ENCODE measurements around the gene TPM3.
"Not testable (repeated sequence)": the region's sequence is repeated elsewhere in the genome, so short reads cannot be mapped to it uniquely, and the experiment has no call there.

The TPM3 gene

GRCh38 chr1:154208677-154209388 is 16.9 kb upstream of the TPM3 start:
- ChIA-PET CTCF (interaction anchor here (1.0 to 2.6 kb wide), 4 partner anchors 10 to 126 kb away, joined by 3 to 23 read pairs (median 4); no protein-coding TSS in a partner anchor), POLR2A (interaction anchor here (2.0 kb wide), 1 partner anchor 12 kb away, joined by 6 read pairs; the partner anchor contains the start of gene UBAP2L)
- no peak for DNase-seq (ENCODE audit: low read depth, low spot score)
- H3K4me3 ChIP-seq (ENCODE audit: low read depth, low read length) = no peak overlapping the region
- TF ChIP-seq, protein P1, sequence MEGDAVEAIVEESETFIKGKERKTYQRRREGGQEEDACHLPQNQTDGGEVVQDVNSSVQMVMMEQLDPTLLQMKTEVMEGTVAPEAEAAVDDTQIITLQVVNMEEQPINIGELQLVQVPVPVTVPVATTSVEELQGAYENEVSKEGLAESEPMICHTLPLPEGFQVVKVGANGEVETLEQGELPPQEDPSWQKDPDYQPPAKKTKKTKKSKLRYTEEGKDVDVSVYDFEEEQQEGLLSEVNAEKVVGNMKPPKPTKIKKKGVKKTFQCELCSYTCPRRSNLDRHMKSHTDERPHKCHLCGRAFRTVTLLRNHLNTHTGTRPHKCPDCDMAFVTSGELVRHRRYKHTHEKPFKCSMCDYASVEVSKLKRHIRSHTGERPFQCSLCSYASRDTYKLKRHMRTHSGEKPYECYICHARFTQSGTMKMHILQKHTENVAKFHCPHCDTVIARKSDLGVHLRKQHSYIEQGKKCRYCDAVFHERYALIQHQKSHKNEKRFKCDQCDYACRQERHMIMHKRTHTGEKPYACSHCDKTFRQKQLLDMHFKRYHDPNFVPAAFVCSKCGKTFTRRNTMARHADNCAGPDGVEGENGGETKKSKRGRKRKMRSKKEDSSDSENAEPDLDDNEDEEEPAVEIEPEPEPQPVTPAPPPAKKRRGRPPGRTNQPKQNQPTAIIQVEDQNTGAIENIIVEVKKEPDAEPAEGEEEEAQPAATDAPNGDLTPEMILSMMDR (IDR thresholded peaks at IDR 0.05; ENCODE audit: insufficient read depth, low read length, missing control alignments) = no peak

DNA sequence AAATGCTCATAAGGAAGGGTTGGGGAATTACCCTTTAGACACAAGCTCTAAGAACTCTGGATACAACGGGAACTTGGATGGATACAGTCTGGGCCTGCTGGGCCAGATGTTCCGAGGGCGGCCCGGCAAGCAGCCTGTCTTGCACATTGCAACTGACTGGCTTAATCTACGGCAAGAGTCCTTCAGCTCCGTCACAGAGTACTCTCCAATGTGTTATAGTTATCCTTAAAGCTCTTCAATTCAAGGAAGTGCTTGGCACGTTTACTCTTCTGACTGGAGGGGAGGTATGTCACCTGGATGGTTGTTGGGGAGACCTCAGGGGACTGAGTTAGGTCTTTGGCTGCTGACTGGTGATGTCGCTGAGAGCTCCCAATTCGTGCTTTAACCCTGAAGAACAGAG is 15.4 kb upstream of the TPM3 start:
- no peak overlapping the region for H3K4me3 ChIP-seq (ENCODE audit: low read depth, low read length)
- ChIA-PET POLR2A (interaction anchor here (2.0 kb wide), 1 partner anchor 13 kb away, joined by 6 read pairs; the partner anchor contains the start of gene UBAP2L), CTCF (interaction anchor here (1.2 to 2.6 kb wide), 3 partner anchors 9 to 12 kb away, joined by 5 to 23 read pairs (median 6); no protein-coding TSS in a partner anchor)
- DNase-seq (ENCODE audit: low read depth, low spot score) = no peak
- TF ChIP-seq, protein P1 (IDR thresholded peaks at IDR 0.05; ENCODE audit: insufficient read depth, low read length, missing control alignments) = no peak

DNA sequence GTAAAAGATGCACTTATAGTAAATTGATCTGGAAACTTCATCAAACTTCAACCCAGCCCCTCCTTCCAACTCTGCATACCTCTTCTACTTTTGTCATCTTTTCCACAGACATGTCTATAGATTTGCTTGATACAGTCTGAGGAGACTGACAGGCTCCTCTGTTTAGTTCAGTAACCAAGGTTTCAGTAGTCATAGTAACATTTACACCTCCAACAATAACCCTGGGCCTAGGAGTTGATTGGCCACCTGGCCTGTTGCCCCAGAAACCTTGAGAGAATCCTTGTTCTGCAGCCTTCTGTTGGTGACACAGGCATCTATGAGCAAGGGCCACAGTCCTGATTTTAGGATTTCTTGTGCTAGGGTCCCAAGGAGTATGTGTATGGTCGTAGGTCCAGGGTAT is 14.3 kb upstream of the TPM3 start, which contains the start of gene CFAP141:
CFAP141 (minus strand) TSS at position 138 of the 400 bp plus-strand sequence; CDS start at position 112, 26 bp downstream.
- CTCF ChIA-PET = no interaction called here
- TF ChIP-seq, protein P1 (IDR thresholded peaks at IDR 0.05; ENCODE audit: insufficient read depth, low read length, missing control alignments) = no peak
- no peak within 1 kb of the TSS for H3K4me3 ChIP-seq (ENCODE audit: low read depth, low read length)
- DNase-seq (ENCODE audit: low read depth, low spot score) = no peak
- POLR2A ChIA-PET = no interaction called here

GRCh38 chr1:154205778-154206177 is 13.9 kb upstream of the TPM3 start:
- POLR2A ChIA-PET; CTCF ChIA-PET; H3K4me3 ChIP-seq (ENCODE audit: low read depth, low read length); DNase-seq (ENCODE audit: low read depth, low spot score): not testable (repeated sequence)

DNA sequence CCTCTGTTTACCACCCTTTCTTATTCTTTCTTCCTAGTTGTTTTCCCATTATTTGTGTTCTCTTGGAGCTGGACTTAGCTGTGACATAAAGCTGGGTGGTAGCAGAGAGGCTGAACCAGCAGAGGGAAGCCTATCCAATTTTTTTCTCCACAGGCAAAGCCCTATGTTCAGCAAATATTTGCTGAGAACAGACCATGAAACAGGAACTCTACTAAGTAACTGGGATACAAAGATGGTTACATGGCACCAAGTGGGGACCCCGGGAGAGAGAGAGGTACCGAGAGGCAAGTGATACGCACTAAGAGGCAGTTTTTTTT is 7.6 kb upstream of the TPM3 start:
- POLR2A ChIA-PET = interaction anchor here (0.6 kb wide), 1 partner anchor 204 kb away, joined by 3 read pairs; no protein-coding TSS in a partner anchor
- no peak for DNase-seq (ENCODE audit: low read depth, low spot score)
- CTCF ChIA-PET = interaction anchor here (0.6 to 3.8 kb wide), 23 partner anchors 8 to 269 kb away, joined by 3 to 30 read pairs (median 4); partner anchors contain the start of genes ATP8B2, HAX1 and UBAP2L
- H3K4me3 ChIP-seq (ENCODE audit: low read depth, low read length) = no peak overlapping the region
- TF ChIP-seq, protein P1 (IDR thresholded peaks at IDR 0.05; ENCODE audit: insufficient read depth, low read length, missing control alignments) = peak; percentile 8

- no peak for DNase-seq (ENCODE audit: low read depth, low spot score)
- TF ChIP-seq, protein P1 (IDR thresholded peaks at IDR 0.05; ENCODE audit: insufficient read depth, low read length, missing control alignments) = peak; percentile 51
- H3K4me3 ChIP-seq (ENCODE audit: low read depth, low read length) = no peak overlapping the region
- ChIA-PET POLR2A (interaction anchor here (0.6 kb wide), 1 partner anchor 204 kb away, joined by 3 read pairs; no protein-coding TSS in a partner anchor), CTCF (interaction anchor here (0.6 to 3.8 kb wide), 26 partner anchors 8 to 269 kb away, joined by 3 to 30 read pairs (median 4); partner anchors contain the start of genes ATP8B2, HAX1 and UBAP2L)
Measured at GRCh38 chr1:154198756-154199562, 7.1 kb upstream of the TPM3 start.

All from AG04449 (cell line).